ENCODE data around the gene AIG1. TPM values are rescaled to one million over a fixed set of nuclear protein-coding genes. Genes with fewer than 3 reads are reported as not detected.

AIG1 gene
- total RNA-seq, 2 experiments from 2014 or later: 0.40 to 0.85 TPM

GRCh38 chr6:143236151-143236798 lies 175.6 kb downstream of the AIG1 start:
- Histone ChIP-seq H3K79me2 (ENCODE audit: insufficient read depth, low read depth, low read length) (no peaks in the 10 kb centered on the region), H3K36me3 (ENCODE audit: insufficient read depth, low read length) (no peaks in the 10 kb centered on the region), H2AFZ (ENCODE audit: low read length) (no peak overlapping the region), H3K4me3 (ENCODE audit: low read depth, low read length, poor library complexity, severe bottlenecking) (no peak overlapping the region), H3K9me2 (ENCODE audit: insufficient read depth, low read length) (no peaks in the 10 kb centered on the region), H3K4me2 (ENCODE audit: low read length) (no peak overlapping the region), H3K4me1 (ENCODE audit: insufficient read depth, low read length, poor library complexity, severe bottlenecking) (no peaks in the 10 kb centered on the region), H3K27ac (ENCODE audit: low read depth, low read length, poor library complexity, severe bottlenecking) (no peak overlapping the region), H3K9me3 (ENCODE audit: low read length) (no peaks in the 10 kb centered on the region), H4K20me1 (ENCODE audit: insufficient read depth, low read length) (no peaks in the 10 kb centered on the region)
- TF ChIP-seq EZH2phosphoT487 (IDR thresholded peaks at IDR 0.05; ENCODE audit: borderline replicate concordance, low read depth, low read length) (no peak), CTCF (conservative IDR thresholded peaks at IDR 0.05; ENCODE audit: low read length) (no peak)
- POLR2A ChIA-PET: no interaction called here
- intact Hi-C loops (cut with micrococcal nuclease; ENCODE audit: unreplicated experiment): no loop called here
- no peak for DNase-seq (ENCODE audit: low spot score)
- no TSS peak for BruUV-seq (replicated peaks)
- CTCF ChIA-PET (ENCODE audit: unreplicated experiment): no interaction called here

- Histone ChIP-seq H3K4me3 (ENCODE audit: low read depth, low read length, poor library complexity, severe bottlenecking) (no peak overlapping the region), H3K9me3 (ENCODE audit: low read length) (no peaks in the 10 kb centered on the region), H3K4me1 (ENCODE audit: insufficient read depth, low read length, poor library complexity, severe bottlenecking) (no peaks in the 10 kb centered on the region), H3K79me2 (ENCODE audit: insufficient read depth, low read depth, low read length) (no peaks in the 10 kb centered on the region), H2AFZ (ENCODE audit: low read length) (no peak overlapping the region), H3K9me2 (ENCODE audit: insufficient read depth, low read length) (no peaks in the 10 kb centered on the region), H3K36me3 (ENCODE audit: insufficient read depth, low read length) (no peaks in the 10 kb centered on the region), H4K20me1 (ENCODE audit: insufficient read depth, low read length) (no peaks in the 10 kb centered on the region), H3K4me2 (ENCODE audit: low read length) (no peak overlapping the region), H3K27ac (ENCODE audit: low read depth, low read length, poor library complexity, severe bottlenecking) (no peak overlapping the region)
- POLR2A ChIA-PET: no interaction called here
- DNase-seq (ENCODE audit: low spot score): no peak
- intact Hi-C loops (cut with micrococcal nuclease; ENCODE audit: unreplicated experiment): no loop called here
- CTCF ChIA-PET (ENCODE audit: unreplicated experiment): no interaction called here
- no TSS peak for BruUV-seq (replicated peaks)
- TF ChIP-seq EZH2phosphoT487 (IDR thresholded peaks at IDR 0.05; ENCODE audit: borderline replicate concordance, low read depth, low read length): no peak
- TF ChIP-seq CTCF (conservative IDR thresholded peaks at IDR 0.05; ENCODE audit: low read length): no peak
These were observed 177.6 kb downstream of the AIG1 start for GRCh38 chr6:143238306-143238705.

- Histone ChIP-seq H3K4me1 (ENCODE audit: insufficient read depth, low read length, poor library complexity, severe bottlenecking) (no peaks in the 10 kb centered on the region), H3K4me3 (ENCODE audit: low read depth, low read length, poor library complexity, severe bottlenecking) (no peak overlapping the region), H2AFZ (ENCODE audit: low read length) (no peak overlapping the region), H3K4me2 (ENCODE audit: low read length) (no peak overlapping the region), H3K9me2 (ENCODE audit: insufficient read depth, low read length) (no peaks in the 10 kb centered on the region), H4K20me1 (ENCODE audit: insufficient read depth, low read length) (no peaks in the 10 kb centered on the region), H3K27ac (ENCODE audit: low read depth, low read length, poor library complexity, severe bottlenecking) (no peak overlapping the region), H3K36me3 (ENCODE audit: insufficient read depth, low read length) (no peaks in the 10 kb centered on the region), H3K79me2 (ENCODE audit: insufficient read depth, low read depth, low read length) (no peaks in the 10 kb centered on the region), H3K9me3 (ENCODE audit: low read length) (no peaks in the 10 kb centered on the region)
- ChIA-PET POLR2A (interaction anchor here (1.2 to 1.3 kb wide), 2 partner anchors 20 to 39 kb away, joined by 3 to 4 read pairs; no protein-coding TSS in a partner anchor), CTCF (ENCODE audit: unreplicated experiment) (no interaction called here)
- intact Hi-C loops (cut with micrococcal nuclease; ENCODE audit: unreplicated experiment): no loop called here
- no TSS peak for BruUV-seq (replicated peaks)
- no peak for DNase-seq (ENCODE audit: low spot score)
- no peak for TF ChIP-seq EZH2phosphoT487 (IDR thresholded peaks at IDR 0.05; ENCODE audit: borderline replicate concordance, low read depth, low read length)
These were observed 180.4 kb downstream of the AIG1 start for GRCh38 chr6:143241111-143241510.
